ENCODE results near the gene ELF1.
A peak's percentile ranks its signal among the peaks of the same experiment; 100 is the strongest.

- TF ChIP-seq POLR2A (IDR thresholded peaks at IDR 0.05; ENCODE audit: low read depth, low read length) (0 out of 2 replicates have a peak, but pooled peaks have one; percentile 18), CREB1 (IDR thresholded peaks at IDR 0.05; ENCODE audit: low read depth) (no peak), TAF1 (IDR thresholded peaks at IDR 0.05; ENCODE audit: borderline replicate concordance, low read depth, low read length) (no peak), CTCF (IDR thresholded peaks at IDR 0.05 in 2 of 3, conservative IDR thresholded peaks at IDR 0.05 in 1 of 3; ENCODE audit: control insufficient read depth in 2 of 3, extremely low read depth in 1 of 3, insufficient read depth in 1 of 3, low read depth in 3 of 3, low read length in 3 of 3) (no peak), EP300 (IDR thresholded peaks at IDR 0.05; ENCODE audit: borderline replicate concordance in 1 of 2, control insufficient read depth in 1 of 2, low read depth in 2 of 2, low read length in 2 of 2) (no peak), ZNF24 (IDR thresholded peaks at IDR 0.05) (no peak), POLR2AphosphoS5 (IDR thresholded peaks at IDR 0.05; ENCODE audit: low read length) (no peak; the same call in 1 of the 2 replicates)
These were observed 90.1 kb downstream of the ELF1 start for GRCh38 chr13:40928980-40929379.
